CD4-positive, alpha-beta T cell (primary cell): ENCODE data around the gene TPP1. TPM values are rescaled to one million over a fixed set of nuclear protein-coding genes. Genes with fewer than 3 reads are reported as not detected.
A peak's percentile ranks its signal among the peaks of the same experiment; 100 is the strongest.

Source experiments
- ATAC-seq: fragments of 200-7000 bp; cut with Tn5 transposase; one replicate; pipeline ENCODE4 v1.10.0; 2022; ENCODE audit warnings: mild to moderate bottlenecking; ENCODE audit not compliant: poor library complexity
- CTCF ChIA-PET: fragments of 350-600 bp; sonication (Branson Sonifier 250); formaldehyde crosslinking; loops from one replicate; lab custom pipeline; 2021; ENCODE audit warnings: antibody characterized with exemption, inconsistent platforms; lab: Charles Lee
- POLR2A ChIA-PET: fragments of 350-600 bp; sonication (Branson Sonifier 250); formaldehyde crosslinking; loops from one replicate; lab custom pipeline; 2021; ENCODE audit warnings: antibody characterized with exemption, inconsistent platforms; lab: Charles Lee
- DNase-seq, 14 experiments: peaks; one replicate each; pipeline ENCODE4 v3.0.0-alpha.2; 2013 to 2020; ENCODE audit warnings: mixed read lengths in 2 of 14
- H3K27ac ChIP-seq, 2 donors: one replicate each; pipeline versions ENCODE4 v1.5.1 to v1.7.0; 2013; ENCODE audit warnings: low read length in 2 of 2, low read depth in 1 of 2, mild to moderate bottlenecking in 1 of 2
- H3K27me3 ChIP-seq, 2 experiments: 1 replicate in 1 of 2; 2 replicates in 1 of 2; pipeline versions ENCODE4 v1.6.1 to v1.7.0; 2013; ENCODE audit warnings: low read length in 2 of 2, control low read depth in 1 of 2, mild to moderate bottlenecking in 1 of 2, moderate library complexity in 1 of 2; ENCODE audit not compliant: insufficient read depth in 2 of 2, control insufficient read depth in 1 of 2
- H3K36me3 ChIP-seq: one replicate; pipeline ENCODE4 v1.6.1; 2013; ENCODE audit warnings: low read length, control low read depth; ENCODE audit not compliant: insufficient read depth
- H3K4me1 ChIP-seq: one replicate; pipeline ENCODE4 v1.6.1; 2013; ENCODE audit warnings: low read length, control low read depth; ENCODE audit not compliant: insufficient read depth
- H3K4me3 ChIP-seq: one replicate; pipeline ENCODE4 v1.5.1; 2013; ENCODE audit warnings: mild to moderate bottlenecking, low read length, moderate library complexity
- H3K9me3 ChIP-seq, 2 experiments: 1 replicate in 1 of 2; 2 replicates in 1 of 2; pipeline versions ENCODE4 v1.6.1 to v1.7.0; 2013; ENCODE audit warnings: low read length in 2 of 2, mild to moderate bottlenecking in 2 of 2, control low read depth in 1 of 2, moderate library complexity in 1 of 2; ENCODE audit not compliant: control insufficient read depth in 1 of 2, insufficient read depth in 1 of 2
- H3K27ac Mint-ChIP-seq: one replicate; pipeline ENCODE4 v1.8.0; 2020; ENCODE audit warnings: mixed read lengths
- H3K27me3 Mint-ChIP-seq: one replicate; pipeline ENCODE4 v1.8.0; 2021; ENCODE audit warnings: mixed read lengths
- H3K36me3 Mint-ChIP-seq: one replicate; pipeline ENCODE4 v1.8.0; 2021; ENCODE audit warnings: low read depth, mixed read lengths
- H3K4me1 Mint-ChIP-seq: one replicate; pipeline ENCODE4 v1.8.0; 2021; ENCODE audit warnings: low read depth, mixed read lengths
- H3K4me3 Mint-ChIP-seq: one replicate; pipeline ENCODE4 v1.8.0; 2020; ENCODE audit warnings: mild to moderate bottlenecking, mixed read lengths
- H3K9me3 Mint-ChIP-seq: one replicate; pipeline ENCODE4 v1.8.0; 2020; ENCODE audit warnings: mixed read lengths
- CTCF ChIP-seq: fragments of 200-600 bp; IDR thresholded peaks from one replicate; pipeline ENCODE4 v1.8.0; 2022; ENCODE audit warnings: antibody characterized with exemption, mild to moderate bottlenecking
- intact Hi-C, 2 experiments: fragments of 100-400 bp; cut with DNase I in 1 of 2; cut with micrococcal nuclease in 1 of 2; formaldehyde crosslinking; loops; one replicate each; pipeline versions ENCODE4 v1.15.1 to v1.9.0; 2023 to 2025; cut with DNase I, micrococcal nuclease
- total RNA-seq, 174 experiments: library from RNA in 2 of 174; stranded (reverse) in 2 of 174; gene quantifications; one replicate each; pipeline ENCODE4 v1.2.3 and lab custom pipeline; 2021 to 2026

The TPP1 gene
- total RNA-seq, 2 experiments from 2014 or later, result 29.7 to 34.4 TPM

GRCh38 chr11:6646918-6647679 is 27.9 kb upstream of the TPP1 start:
- Mint-ChIP-seq H3K4me1 (no peaks in the 10 kb centered on the region), H3K27ac (no peak overlapping the region), H3K27me3 (no peaks in the 10 kb centered on the region), H3K4me3 (no peak overlapping the region), H3K36me3 (no peaks in the 10 kb centered on the region), H3K9me3 (no peaks in the 10 kb centered on the region)
- peak; percentile 70 for ATAC-seq
- intact Hi-C loops, result no loop called here
- DNase-seq, result peak in 9 of 14 experiments; percentile 18 to 64 (median 42)
- H3K36me3 ChIP-seq, result no peaks in the 10 kb centered on the region
- peak overlapping the region; percentile 72 to 76 for H3K27ac ChIP-seq
- TF ChIP-seq CTCF, result no peak
- POLR2A ChIA-PET, result interaction anchor here (0.8 to 5.1 kb wide), 10 partner anchors 9 to 166 kb away, joined by 3 to 41 read pairs (median 6); partner anchors contain the start of genes ARFIP2, DCHS1, MRPL17 and TAF10
- CTCF ChIA-PET, result interaction anchor here (0.7 to 1.7 kb wide), 3 partner anchors 21 to 204 kb away, joined by 3 to 5 read pairs (median 3); partner anchors contain the start of gene TAF10
- H3K27me3 ChIP-seq, result no peaks in the 10 kb centered on the region
- H3K4me3 ChIP-seq, result peak overlapping the region; percentile 22
- H3K9me3 ChIP-seq, result no peaks in the 10 kb centered on the region
- H3K4me1 ChIP-seq, result peaks cover 52% of the 10 kb centered on the region

- Mint-ChIP-seq H3K4me1 (no peaks in the 10 kb centered on the region), H3K9me3 (no peaks in the 10 kb centered on the region), H3K36me3 (no peaks in the 10 kb centered on the region), H3K27ac (no peak overlapping the region), H3K4me3 (no peak overlapping the region), H3K27me3 (no peaks in the 10 kb centered on the region)
- CTCF ChIA-PET, result interaction anchor here (1.1 to 1.7 kb wide), 2 partner anchors 21 to 34 kb away, joined by 3 to 5 read pairs; partner anchors contain the start of gene TAF10
- H3K27ac ChIP-seq, result peak overlapping the region; percentile 72 to 76
- no peak for TF ChIP-seq CTCF
- ATAC-seq (peak; percentile 33), DNase-seq (no peak)
- intact Hi-C loops, result no loop called here
- peaks cover 52% of the 10 kb centered on the region for H3K4me1 ChIP-seq
- H3K36me3 ChIP-seq, result no peaks in the 10 kb centered on the region
- H3K9me3 ChIP-seq, result no peaks in the 10 kb centered on the region
- no peaks in the 10 kb centered on the region for H3K27me3 ChIP-seq
- H3K4me3 ChIP-seq, result peak overlapping the region; percentile 22
- POLR2A ChIA-PET, result interaction anchor here (0.8 to 5.1 kb wide), 9 partner anchors 8 to 165 kb away, joined by 3 to 41 read pairs (median 8); partner anchors contain the start of genes ARFIP2, DCHS1, MRPL17 and TAF10
Measured at GRCh38 chr11:6646576-6646917, 27.3 kb upstream of the TPP1 start.

- Mint-ChIP-seq H3K27ac (no peak overlapping the region), H3K4me3 (no peak overlapping the region), H3K27me3 (no peaks in the 10 kb centered on the region), H3K9me3 (no peaks in the 10 kb centered on the region), H3K36me3 (no peaks in the 10 kb centered on the region), H3K4me1 (no peaks in the 10 kb centered on the region)
- Histone ChIP-seq H3K27ac (peak overlapping the region in 1 of 2 donors; percentile 76), H3K9me3 (no peaks in the 10 kb centered on the region), H3K27me3 (no peaks in the 10 kb centered on the region), H3K4me3 (peak overlapping the region; percentile 22), H3K36me3 (no peaks in the 10 kb centered on the region), H3K4me1 (peaks cover 52% of the 10 kb centered on the region)
- intact Hi-C loops, result no loop called here
- TF ChIP-seq CTCF, result no peak
- ATAC-seq (no peak), DNase-seq (no peak)
- ChIA-PET CTCF (no interaction called here), POLR2A (interaction anchor here (1.1 to 5.1 kb wide), 6 partner anchors 8 to 37 kb away, joined by 3 to 41 read pairs (median 22); partner anchors contain the start of genes MRPL17, TAF10 and TPP1)
Measured at GRCh38 chr11:6646071-6646470, 26.8 kb upstream of the TPP1 start.
